ENCODE measurements around the gene IQSEC1.
"Not testable (repeated sequence)": the region's sequence is repeated elsewhere in the genome, so short reads cannot be mapped to it uniquely, and the experiment has no call there.

IQSEC1 gene

DNA sequence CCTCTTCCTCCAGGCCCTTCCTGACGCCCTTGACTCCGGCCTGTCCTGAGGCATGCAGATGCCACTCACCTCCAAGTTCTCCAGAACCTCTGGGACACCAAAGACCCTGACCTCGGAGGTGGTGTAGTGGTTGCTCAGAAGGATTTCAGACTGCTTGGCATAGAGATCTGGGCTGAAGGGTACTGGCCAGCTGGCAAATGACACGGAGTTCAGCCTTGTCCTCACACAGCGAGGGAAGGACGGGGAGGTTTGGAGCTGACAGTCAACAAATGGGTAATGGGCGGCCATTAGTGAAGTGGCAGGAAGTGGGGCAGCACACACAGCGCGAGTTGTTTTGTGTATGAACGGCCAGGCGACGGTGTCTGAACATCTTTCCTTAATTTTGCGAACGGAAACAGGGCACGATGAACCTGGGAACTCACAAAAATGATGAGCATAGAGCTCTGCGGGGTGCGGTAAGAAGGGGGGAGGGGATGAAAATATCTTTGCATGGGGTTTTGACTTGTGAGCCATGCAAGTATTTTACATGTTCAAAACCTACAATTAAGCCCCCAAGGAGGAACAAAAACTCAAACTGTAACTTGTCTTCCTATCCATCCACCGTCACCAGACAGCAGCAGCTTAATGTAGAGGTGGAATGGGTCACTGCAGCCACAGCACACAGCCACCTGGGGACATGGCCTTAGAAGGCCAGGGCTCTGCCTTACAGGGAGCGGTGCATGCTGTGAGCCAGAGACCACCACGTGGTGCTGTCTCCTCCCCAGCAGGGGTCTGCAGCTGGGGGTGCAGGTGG, 188.2 kb downstream of the IQSEC1 start:
- no peak for DNase-seq

DNA sequence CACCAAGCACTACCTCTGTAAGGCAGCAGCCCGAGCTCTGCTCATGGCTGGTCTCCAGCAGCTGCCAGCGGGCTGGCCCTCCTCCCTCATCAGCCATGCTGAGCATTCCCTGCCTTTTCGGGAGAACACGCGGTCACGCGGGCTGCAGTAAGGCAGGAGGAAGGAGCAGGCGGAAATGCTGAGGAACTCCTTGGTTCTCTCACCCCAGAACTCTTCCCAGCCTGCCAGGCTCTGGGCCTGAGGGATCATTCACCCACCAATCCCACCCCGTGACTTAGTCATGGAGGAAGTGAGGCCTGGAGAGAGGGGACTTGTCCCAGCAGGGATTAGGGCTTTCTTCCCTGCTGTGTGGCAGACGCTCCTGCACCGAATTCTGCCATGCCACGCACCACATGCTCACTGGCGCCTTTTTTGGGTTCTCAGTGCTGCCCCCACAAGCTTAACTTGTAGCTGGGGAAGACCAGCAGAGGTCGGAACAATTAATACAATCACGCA, 189.0 kb downstream of the IQSEC1 start:
- DNase-seq, result no peak

DNA sequence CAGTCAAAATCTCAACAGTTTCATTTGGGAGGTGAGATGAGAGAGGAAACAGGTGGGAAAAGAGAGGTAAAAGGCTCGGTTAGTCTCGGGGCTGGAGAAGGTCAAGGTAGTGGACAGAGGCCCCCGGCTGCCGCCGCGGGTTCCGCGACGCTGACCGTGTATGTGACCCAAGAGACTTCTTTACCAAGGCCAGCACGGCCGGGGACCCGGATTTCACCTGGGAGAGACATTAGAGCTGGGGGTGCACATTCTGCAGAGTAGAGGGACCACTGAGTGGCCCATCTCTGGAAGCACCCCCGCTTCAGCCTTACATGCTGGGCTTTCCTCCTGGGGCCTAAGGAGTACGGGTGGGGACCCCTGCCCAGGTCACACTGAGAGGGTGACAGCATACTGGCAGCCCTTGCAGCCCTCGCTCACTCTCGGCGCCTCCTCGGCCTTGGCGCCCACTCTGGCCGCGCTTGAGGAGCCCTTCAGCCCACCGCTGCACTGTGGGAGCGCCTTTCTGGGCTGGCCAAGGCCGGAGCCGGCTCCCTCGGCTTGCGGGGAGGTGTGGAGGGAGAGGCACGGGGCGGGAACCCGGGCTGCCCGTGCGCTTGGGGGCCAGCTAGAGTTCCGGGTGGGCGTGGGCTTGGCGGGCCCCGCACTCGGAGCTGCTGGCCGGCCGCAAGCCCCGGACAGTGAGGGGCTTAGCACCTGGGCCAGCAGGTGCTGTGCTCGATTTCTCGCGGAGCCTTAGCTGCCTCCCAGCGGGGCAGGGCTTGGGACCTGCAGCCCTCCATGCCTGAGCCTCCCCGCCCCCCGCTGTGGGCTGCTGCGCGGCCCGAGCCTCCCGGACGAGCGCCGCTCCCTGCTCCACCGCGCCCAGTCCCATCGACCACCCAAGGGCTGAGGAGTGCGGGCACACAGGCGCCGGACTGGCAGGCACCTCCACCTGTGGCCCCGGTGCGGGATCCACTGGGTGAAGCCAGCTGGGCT, 190.6 kb downstream of the IQSEC1 start:
- no peak for DNase-seq

DNA sequence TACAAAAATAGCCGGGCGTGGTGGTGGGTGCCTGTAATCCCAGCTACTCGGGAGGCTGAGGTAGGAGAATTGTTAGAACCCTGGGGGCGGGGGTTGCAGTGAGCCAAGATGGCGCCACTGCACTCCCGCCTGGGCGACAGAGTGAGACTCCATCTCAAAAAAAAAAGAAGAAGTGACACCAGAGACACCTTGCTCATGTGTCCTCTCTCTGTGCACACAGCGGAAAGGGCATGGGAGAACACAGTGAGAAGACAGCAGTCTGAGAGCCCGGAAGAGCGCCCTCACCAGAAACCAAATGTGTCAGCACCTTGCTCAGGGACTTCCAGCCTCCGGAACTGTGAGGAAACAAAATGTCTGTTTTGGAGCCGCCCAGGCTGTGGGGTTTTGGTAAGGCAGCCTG, 191.4 kb downstream of the IQSEC1 start:
- not testable (repeated sequence) for DNase-seq

DNA sequence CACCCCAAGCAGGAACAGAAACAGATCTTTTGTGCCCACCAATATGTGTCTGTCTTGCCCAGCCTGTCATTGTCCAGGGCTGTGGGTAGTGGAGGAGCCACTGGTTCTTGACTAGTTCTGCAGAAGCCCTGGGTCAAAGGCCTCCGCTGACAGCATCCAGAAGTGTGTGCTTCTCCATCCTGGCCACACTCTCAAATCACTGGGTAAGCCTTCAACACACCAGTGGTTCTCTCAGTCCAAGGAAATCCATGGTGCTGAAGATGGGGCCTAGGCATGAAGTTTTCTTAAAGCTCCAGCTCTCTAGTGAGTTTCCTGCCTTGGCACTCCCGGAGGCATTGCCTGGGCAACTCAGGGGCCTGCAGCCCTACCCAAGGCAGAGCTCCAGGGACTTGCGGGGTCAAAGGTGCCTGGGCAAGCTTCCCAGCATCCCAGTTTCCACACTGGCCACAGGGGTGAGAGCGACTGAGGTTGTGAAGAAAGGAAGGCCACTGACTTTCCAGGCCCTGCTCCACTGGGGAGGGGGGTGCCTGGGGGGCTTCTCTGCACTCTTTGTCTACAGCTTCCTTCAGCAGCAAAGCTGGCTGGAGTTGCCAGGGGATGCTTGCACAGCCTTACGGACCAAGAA, 193.9 kb downstream of the IQSEC1 start:
- DNase-seq, result no peak

DNA sequence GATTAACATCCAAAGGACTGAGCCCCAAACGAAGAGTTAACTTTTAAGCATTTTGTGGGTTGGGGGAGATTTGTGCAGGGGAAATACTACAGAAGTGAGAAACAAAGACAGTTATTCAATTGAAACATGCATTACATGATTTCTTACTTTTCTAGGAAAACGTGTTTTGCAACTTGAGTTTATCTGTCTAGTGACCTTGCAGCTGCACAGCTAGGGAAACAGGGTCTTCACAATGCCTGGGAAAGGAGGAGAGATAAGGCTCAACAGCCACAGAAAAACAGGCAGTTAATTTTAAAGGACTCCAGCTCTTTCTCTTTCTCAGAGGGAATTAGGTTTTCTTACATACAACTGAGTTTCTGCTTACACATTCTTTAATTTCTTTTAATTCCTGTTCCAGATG, 194.5 kb downstream of the IQSEC1 start:
- not testable (repeated sequence) for DNase-seq

DNA sequence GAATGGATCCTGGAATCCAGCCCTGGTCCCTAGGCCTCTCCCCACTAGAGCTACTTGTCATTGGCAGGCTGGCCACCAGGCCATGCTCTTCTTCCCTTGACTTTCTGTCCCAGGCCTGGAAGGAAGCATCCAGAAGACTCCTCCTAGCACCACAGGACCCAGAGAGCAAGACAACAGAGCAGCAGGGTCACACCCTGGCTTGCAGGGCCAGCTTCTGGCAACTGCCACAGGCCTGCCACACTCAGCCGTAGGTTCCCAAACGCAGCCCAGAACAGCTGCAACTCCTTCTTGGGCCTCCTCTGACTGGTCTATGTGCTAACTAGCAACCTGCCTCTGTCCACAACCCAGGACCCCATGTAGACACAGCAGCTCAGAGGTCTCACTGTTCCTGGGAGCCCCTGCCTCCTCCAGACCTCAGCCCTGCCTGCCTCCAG, 195.1 kb downstream of the IQSEC1 start:
- DNase-seq, result no peak

DNA sequence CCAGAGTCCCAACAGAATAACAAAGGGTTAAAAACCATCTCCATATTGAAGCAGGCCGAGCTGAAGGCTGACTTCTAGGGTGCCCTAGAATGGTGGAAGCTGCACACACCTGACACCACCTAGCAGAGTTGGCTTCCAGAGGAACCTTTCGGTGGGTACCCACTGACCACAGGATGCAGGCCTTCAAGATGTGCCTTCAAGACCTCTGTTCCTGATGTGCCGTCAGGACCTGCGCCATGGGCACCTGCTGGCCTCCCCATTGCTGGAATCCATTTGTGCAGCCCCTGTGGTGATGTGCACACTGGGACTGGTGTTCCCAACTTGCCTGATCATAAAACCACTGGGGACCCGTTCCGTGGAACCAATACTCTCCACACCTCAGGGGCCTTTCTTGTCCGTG, 196.2 kb downstream of the IQSEC1 start:
- no peak for DNase-seq

DNA sequence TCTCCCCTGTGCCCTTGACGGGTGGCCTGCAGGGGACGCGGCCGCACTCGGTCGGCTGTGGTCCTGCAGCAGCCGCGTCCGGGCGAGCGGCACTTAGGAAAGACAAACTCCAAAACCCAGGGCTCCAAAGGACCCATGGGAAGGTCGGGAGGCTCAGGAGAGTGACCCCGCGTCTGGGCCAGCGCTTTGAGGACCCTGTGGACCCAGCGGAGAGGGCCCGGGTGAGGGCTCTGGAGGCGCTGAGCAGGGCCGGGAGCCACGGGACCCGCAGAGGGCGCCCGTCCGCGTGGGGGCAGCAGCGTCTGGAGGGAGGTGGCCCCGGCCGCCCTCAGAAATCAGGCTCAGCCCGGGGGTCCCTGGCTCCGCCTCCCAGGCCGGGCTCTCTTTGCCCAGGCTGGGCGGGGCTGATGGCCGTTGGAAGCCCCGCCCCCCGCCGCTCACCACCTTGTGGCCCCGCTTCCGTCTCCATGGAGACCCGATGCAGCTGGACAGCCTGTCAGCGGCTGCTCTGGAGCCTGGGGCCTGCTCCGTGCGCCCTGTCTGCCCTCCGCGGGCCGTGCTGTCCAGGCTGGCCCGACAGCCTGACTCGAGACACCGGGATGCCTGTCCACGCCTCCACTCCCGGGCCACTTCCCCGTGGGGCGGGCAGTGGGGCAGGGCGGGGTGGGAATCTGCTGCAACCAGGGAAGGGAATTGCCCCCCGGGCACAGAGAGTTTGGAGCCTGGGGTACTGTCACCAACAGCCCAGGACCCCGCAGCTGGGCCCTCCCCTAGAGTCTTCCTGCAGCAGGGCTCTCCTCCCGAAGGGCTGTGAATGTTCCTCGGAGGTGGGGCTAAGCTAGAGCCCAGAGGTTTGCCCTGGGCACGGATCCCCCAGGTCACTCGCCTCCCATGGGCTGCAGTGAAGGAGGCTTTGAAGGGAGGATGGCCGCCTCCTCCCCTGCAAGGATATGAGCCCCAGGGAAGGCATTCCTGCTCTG, 197.1 kb downstream of the IQSEC1 start:
- peak; percentile 32 for DNase-seq

DNA sequence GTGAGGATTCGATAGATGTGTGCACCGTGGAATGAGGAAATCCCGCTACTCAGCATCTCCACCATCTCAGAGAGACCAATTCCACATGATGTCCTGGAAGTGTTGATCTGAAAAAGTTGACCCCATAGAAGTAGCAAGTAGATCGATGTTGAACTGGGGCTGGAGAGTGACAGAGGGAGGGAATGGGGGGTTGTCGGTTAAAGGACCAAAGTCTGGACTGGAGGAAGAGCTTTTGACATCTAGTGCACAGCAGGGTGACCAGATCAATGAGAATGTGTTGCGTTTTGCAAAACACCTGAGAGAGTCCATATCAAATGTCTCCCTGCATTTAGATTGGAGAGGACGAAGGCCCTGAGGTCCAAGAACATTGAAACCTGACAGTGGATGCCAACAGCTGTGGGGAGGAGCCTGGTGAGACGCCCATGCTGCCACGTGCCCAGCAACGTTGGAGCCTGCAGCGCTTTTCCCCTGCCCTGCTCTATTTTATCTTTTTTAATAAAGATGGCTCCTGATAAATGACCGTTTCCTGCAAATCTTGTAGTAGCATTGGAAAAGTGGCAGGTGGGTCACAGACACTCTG, 201.7 kb downstream of the IQSEC1 start:
- DNase-seq, result no peak

DNA sequence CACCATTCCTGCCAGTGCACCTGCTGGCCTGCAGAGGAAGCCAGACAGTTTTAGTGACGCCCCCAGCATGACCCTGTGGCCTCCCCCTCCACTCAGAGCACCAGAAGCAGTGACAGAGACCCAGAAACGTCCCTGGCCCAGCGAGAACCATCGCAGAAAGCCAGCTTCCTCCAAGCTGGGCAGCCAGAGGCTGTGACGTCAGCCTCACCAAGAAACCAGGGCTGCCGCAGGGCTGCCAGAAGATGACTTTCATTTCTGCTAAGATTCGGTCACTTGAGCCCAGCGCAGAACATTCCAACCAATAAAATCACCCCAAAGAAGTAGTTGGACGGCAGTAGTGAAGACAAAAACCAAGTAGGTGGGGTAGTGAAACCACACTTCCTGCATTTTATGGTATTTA, 202.3 kb downstream of the IQSEC1 start:
- peak; percentile 33 for DNase-seq

DNA sequence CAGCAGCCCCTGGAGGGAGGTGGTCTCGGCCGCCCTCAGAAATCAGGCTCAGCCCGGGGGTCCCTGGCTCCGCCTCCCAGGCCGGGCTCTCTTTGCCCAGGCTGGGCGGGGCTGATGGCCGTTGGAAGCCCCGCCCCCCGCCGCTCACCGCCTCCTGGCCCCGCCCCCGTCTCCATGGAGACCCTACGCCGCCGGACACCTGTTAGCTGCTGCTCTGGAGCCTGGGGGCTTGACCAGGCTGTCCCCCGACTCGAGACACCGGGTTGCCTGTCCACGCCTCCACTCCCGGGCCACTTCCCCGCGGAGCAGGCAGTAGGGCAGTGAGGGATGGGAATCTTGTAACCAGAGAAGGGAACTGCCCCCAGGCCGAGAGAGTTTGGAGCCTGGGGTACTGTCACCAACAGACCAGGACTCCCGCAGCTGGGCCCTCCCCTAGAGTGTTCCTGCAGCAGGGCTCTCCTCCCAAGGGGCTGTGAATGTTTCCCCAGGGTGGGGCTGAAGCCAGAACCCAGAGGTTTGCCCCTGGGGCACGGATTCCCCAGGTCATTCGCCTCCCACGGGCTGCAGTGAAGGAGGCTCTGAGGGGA, 204.1 kb downstream of the IQSEC1 start:
- peak; percentile 47 for DNase-seq

DNA sequence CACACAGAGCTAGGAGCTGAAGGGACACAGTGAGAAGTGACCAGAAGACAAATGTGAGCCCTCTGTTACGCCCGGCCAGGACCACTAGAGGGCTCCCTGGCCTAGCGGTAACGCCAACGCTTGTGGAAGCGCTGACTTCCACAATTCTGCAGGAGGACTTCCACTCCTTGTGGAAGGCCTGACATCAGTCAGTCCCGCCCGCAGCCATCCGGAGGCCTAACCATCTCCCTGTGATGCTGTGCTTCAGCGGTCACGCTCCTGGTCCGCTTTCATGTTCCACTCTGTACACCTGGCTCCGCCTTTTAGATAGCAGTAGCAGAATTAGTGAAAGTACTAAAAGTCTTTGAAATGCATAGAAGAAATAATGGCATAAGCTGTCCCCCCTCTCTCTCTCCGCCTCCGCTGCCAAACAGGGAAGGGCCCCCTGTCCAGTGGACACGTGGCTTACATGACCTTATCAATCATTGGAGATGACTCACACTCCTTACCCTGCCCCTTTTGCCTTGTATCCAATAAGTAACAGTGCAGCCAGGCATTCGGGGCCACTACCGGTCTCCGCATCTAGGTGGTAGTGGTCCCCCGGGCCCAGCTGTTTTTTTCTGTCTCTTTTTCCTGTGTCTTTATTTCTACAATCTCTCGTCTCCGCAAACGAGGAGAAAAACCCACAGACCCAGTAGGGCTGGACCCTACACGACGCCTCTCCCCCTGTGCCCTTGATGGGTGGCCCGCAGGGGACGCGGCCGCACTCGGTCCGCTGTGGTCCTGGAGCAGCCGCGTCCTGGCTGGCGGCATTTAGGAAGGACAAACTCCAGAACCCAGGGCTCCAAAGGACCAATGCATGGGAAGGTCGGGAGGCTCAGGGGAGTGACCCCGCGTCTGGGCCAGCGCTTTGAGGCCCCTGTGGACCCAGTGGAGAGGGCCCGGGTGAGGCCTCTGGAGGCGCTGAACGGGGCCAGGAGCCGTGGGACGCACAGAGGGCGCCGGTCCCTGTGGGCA, 204.9 kb downstream of the IQSEC1 start:
- DNase-seq, result peak; percentile 69

DNA sequence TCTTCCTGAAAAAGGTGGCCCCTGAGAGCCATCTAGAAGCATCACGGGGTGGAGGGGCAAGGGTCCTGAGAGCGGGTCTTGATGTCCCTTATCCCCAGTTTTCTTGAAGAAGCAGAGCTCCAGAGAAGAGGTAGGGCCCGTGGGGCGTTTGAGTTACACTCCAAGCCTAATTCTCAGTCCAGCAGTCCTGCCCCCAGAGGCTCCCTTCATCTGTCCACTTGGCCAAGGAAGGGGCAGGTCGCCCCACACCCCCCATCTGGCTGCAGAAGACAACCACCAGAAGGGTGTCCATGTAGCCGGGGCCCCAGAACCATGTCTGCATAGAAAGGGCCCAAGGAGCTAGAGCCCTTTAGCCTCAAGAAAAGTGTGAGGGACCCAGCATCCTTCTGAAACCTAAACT, 206.4 kb downstream of the IQSEC1 start:
- DNase-seq, result no peak

DNA sequence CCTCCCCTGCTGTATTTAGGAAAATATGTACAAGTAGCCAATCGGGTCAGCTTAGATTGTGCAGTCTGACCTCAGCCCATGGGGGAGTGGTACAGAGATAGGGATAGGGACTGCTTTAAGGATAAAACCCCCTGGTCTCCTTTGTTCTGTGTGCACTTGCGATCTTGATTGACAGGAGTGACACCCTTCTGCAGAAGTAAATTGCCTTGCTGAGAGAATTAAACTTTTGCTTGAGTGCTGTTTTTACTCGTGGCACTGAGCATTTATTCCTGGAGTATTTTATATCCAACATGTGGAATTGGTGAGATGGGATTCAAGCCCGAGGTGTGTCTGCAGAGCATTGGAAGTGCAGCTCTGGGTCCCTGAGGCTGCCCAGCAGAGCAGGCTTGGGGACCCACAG, 208.0 kb downstream of the IQSEC1 start:
- DNase-seq, result no peak

DNA sequence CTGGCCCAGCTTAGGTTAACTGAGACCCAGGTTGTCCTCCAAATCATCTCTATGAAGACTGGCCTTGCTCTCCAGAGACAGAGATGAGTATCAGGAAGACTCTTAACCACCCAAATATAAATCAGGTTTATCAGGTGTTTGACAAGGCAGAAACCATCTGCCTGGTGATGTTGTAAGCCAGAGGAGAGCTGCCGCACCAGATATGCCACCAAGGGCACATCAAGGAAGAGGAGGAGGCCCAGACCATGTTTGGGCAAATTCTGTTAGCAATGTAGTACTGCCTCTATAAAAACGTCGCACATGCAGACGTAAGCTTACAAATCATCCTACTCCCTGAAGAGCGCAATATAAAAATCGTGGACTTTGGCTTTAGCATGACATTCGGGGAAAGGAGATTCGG, 210.8 kb downstream of the IQSEC1 start:
- DNase-seq, result no peak

DNA sequence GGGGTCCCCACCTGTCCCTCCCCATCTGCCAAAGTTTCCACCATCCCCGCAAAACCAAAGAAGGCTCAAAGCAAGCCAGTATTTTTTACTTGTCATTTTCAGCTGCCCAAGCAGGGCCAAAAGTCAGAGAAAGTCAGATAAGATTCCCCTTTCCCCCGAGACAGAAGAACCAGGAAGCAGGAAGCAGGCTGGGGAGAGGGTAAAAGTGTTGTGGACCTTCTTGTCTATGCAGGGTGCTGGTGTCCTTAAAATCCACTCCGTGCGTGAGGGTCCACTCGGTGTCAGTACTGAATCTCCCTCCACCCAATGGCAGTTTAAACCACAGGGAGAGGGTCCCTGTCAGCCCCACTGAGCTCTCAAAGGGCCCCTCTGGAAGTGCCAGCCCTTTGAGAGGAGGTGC, 211.6 kb downstream of the IQSEC1 start:
- no peak for DNase-seq

DNA sequence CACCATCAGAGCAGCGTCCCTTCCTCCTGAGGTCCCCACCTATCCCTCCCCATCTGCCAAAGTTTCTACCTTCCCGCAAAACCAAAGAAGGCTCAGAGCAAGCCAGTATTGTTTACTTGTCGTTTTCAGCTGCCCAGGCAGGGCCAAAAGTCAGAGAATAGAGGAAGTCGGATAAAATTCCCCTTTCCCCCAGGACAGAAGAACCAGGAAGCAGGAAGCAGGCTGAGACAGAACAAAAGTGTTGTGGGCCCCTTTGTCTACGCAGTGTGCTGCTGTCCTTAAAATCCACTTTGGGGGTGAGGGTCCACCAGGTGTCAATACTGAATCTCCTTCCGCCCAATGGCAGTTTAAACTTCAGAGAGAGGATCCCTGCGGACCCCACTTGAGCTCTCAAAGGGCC, 213.4 kb downstream of the IQSEC1 start:
- DNase-seq, result no peak

DNA sequence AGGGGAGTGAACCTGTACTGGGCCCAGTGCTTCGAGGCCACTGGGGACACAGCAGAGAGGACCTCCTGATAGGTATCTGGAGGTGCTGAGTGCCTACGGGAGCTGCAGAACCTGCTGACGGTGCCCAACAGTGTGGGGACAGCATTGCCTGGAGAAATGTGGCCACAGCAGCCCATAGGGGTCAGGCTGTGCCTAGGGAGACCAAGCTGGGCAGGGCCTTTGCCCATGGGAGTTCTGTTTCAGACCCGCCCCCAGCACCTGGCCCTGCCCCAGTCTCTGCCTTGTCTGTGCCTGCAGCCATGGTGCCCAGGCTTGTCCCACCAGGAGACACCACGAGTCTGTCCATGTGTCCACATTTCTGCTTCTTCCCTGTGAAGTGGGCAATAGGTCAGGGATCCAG, 216.6 kb downstream of the IQSEC1 start:
- no peak for DNase-seq

DNA sequence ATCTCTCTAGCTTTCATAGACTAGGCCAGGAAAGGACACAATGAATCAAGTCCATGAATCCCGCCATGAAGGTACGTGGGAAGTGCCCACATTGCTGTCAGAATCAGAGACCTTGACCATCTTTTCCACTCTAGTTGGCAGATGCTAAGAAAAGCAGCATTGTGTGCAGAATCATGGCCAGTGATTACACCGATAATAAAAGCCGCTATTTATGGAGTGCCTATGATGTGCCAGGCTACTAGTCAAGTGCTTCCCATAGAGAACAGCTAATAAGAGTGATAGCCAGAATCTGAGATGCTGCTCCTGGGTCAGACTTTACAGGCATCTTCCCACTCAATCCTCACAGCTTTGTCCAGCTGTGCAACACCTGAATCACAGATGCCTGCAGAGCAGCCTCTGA, 218.7 kb downstream of the IQSEC1 start:
- DNase-seq, result no peak
